GM21390 (cell line): ENCODE data around the gene ECEL1.
"Not testable (repeated sequence)": the region's sequence is repeated elsewhere in the genome, so short reads cannot be mapped to it uniquely, and the experiment has no call there.

ENCODE experiments used
- ATAC-seq: cut with Tn5 transposase; IDR thresholded peaks from one replicate; pipeline ENCODE4 v1.9.1; 2021; ENCODE audit not compliant: unreplicated experiment

The ECEL1 gene, protein sequence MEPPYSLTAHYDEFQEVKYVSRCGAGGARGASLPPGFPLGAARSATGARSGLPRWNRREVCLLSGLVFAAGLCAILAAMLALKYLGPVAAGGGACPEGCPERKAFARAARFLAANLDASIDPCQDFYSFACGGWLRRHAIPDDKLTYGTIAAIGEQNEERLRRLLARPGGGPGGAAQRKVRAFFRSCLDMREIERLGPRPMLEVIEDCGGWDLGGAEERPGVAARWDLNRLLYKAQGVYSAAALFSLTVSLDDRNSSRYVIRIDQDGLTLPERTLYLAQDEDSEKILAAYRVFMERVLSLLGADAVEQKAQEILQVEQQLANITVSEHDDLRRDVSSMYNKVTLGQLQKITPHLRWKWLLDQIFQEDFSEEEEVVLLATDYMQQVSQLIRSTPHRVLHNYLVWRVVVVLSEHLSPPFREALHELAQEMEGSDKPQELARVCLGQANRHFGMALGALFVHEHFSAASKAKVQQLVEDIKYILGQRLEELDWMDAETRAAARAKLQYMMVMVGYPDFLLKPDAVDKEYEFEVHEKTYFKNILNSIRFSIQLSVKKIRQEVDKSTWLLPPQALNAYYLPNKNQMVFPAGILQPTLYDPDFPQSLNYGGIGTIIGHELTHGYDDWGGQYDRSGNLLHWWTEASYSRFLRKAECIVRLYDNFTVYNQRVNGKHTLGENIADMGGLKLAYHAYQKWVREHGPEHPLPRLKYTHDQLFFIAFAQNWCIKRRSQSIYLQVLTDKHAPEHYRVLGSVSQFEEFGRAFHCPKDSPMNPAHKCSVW

DNA sequence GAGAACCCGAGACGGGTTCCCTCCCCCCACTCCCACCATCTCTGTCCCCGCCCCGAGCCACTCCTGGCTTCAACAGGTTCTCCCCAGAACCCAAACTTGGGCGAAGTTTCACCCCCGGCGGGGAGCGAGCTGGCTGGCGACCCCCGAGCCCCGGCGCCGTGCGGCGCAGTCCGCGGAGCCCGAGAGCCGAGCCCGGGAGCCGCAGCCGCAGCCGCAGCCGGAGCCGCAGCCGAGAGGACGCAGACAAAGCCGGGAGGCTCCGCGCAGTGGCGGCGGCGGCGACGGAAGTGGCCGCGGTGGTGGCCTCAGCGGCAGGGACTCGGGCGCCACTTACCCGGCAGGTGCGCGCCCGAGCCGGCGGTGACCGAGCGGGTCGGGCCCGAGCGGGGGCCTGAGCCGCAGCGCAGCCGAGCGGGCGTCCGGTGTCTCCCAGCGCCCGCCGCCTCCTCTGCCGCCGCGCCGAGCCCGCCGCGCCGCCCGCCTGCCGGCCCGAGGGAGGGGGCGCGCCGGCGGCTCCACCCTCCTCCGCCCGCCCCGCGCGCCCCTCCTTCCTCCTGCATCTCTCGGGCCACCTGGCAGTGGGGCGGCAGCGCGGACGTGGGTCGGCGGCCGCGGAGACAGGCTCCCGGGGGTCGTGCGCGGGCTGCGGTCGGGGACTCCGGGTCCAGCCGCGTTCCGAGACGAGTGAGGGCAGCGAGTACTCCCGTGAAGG is at the start of gene ECEL1:
ECEL1 (minus strand) TSS at position 450 of the 712 bp plus-strand sequence. CDS start 1,181 bp downstream, outside the sequence.
- no peak for ATAC-seq

DNA sequence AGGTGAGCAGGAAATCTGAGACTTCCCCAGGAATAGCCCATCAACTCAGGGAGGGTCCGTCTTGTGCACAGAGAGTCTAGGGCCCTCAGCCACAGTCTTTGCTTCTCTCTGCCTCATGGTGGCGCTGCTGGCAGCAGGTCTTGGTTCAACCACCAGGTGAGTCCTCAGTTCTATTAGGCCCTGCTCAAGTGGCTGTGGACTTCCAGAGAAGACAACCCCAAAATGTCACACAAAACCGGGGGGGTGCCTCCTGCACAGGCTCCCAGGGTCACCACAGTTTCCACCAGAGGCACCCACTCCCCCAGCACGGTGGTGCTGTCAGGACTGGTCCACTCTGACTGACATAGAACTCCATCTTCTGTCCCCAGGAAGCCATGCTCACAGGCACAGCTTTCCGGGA is 49.4 kb upstream of the ECEL1 start:
- no peak for ATAC-seq

DNA sequence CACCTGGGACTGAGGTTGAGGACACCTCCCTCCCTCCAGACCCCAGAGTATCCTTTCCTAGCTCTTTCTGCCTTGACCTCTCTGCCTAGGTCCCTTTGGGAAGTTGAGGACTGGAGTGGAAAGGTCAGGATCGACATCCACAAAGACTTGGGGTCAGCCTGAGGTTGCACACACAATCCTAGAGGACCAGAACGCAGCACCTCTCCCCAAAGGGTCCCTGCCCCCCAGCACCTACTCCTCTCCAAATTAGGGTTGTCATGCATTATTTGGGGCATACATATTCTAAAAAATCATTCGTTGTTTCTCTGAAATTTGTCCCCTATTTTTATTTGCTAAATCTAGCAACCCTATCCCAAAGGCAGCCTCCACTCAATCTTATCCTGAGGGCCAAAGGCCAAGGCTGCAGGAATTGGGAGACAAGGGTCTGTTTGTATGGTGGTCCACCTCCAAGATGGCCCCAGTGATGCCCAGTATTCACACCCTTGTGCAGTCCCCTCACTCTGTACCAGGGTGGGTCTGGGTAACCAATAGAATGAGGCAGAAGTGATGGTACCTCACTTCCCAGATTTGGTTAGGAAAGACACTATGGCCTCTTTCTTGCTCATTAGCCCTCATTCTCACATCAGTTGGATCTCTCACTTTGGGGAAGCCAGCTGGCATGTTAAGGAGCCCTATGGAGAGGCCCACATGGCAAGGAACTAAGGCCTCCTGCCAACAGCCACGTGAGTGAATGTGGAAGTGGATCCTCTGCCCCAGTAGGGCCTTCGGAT is 48.3 kb upstream of the ECEL1 start:
- ATAC-seq = no peak

DNA sequence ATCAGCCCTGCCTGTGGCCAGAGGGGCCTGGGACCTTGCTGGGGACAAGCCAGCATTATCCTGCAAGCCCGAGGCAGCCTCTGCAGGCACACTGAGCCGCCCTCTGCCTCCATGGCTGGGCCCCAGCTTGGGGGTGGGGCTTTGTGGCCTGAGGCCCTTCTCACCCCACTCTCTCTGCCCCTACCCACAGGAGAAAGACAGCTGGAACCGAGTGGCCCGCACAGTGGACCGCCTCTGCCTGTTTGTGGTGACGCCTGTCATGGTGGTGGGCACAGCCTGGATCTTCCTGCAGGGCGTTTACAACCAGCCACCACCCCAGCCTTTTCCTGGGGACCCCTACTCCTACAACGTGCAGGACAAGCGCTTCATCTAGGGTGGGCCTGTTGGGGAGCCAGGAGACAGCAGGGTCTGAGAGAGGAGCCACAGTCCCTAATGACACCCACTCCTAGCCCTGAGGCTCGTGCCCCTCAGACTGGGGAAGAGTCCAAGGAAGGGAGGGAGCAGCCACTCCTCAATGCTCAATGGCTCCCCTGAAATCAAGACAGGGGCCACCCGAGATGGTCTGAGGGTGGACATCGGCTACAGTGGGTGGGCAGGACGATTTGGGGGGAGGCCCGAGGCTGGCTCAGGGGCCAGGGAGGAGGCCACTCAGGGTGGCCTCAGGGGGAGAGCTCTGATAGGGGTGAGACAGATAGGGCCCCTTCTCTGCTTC is 47.5 kb upstream of the ECEL1 start:
- no peak for ATAC-seq

DNA sequence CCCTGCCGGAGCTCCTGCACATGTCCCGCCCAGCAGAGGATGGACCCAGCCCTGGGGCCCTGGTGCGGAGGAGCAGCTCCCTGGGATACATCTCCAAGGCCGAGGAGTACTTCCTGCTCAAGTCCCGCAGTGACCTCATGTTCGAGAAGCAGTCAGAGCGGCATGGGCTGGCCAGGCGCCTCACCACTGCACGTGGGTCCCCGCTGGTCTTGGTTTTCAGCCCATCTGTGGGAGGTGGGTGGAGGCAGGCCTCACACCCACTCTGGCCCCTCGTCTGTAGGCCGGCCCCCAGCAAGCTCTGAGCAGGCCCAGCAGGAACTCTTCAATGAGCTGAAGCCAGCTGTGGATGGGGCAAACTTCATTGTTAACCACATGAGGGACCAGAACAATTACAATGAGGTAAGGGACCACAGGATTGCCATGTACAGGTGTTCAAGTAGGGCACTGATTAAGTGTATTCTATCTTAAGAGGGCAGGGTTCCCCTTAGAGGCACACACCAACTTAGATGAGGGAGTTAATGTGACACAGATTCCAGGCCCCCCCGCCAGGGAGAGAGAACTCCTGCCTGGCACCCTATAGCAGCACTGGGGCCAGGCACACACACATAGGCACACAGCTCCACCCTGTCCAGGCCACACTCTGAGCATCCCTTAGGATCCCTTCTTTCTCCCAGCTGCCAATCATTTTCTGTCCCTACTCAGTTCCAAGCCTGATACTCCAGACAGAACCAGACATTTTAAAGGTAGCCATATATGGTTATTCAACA is 46.5 kb upstream of the ECEL1 start:
- no peak for ATAC-seq

DNA sequence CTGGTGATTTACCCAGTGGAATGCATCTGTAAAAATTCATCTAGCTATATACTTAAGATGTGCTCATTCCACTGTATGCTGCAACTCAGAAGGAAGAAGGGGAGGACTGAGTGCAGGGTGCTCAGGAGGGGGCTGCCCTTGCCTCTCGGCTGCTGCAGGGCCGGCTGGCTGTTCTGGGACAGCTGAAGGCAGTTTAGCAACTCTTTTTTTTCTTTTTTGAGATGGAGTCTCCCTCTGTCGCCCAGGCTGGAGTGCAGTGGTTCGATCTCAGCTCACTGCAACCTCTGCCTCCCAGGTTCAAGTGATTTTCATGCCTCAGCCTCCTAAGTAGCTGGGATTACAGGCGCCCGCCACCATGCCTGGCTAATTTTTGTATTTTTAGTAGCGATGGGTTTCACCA is 45.2 kb upstream of the ECEL1 start:
- not testable (repeated sequence) for ATAC-seq

DNA sequence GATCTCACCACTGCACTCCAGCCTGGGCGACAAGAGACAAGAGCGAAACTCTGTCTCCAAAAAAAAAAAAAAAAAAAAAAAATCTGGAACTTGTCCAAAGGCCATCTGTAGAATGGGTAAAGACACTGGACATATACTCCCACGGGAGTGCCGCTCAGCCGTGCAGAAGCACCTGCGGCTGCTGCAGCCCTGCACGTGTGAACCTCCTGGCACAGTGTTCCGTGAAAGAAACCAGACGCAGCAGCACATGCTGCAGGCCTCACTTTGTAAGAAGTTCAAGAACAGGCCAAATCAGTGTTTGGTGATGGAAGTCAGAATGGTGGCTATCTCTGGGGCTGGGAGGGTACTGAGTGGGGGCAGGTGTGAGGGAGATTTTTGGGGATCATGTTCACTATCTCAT is 44.8 kb upstream of the ECEL1 start:
- no peak for ATAC-seq

DNA sequence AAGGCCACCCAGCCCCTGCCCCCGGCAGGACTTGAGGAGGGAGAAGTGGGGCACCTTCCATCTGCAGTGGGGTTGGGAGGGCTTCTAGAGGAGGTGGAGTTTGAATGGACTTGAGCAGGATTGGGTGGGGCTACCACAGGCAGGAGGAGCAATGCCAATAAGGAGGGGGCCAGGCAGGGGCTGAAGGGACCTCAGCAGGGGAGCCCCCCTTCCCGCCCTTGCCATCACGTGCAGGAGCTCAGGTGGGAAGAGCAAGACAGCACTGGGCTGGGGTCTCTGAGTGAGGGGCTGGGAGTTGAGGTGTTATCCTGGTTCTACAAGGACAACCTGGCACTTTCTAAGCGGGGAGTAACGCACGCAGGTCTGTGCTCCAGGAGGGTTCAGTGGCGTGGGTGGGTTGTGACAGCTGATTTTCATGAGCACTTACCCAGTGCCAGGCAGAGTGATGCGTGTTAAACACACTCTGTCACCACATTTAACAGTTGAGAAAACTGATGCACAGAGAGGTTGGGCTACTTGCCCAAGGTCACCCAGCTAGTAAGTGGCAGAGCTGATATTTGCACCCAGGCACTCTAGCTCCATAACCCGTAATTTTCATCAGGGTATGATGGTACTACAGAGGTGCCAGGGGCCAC is 43.1 kb upstream of the ECEL1 start:
- no peak for ATAC-seq

DNA sequence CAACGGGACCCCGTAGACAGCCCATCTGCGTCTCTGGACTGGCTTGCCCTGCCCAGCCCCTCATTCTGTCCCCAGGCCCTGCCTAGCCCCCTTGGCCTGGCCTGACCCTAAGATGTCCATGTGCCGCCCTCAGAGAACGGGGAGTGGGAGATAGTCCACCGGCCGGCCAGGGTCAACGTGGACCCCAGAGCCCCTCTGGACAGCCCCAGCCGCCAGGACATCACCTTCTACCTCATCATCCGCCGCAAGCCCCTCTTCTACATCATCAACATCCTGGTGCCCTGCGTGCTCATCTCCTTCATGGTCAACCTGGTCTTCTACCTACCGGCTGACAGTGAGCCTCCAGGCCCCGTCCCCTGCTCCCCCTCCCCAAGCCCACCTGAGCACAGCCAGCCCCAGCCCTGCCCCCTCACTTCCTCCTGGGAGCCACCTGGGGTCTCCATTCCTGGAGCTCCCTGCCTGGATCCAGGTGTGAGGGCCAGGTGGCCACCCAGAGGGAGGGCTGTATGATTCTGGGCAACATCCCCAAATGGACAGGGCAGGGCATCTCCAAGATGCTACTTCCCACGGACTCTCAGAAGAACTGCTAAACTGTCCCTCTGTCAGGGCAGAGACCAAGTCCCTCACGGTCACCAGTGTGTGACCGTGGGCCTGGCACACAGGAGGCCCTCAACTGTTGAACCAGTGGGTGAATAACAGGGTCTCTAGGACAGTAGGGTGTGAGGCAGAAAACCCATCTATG is 42.3 kb upstream of the ECEL1 start:
- ATAC-seq = no peak

DNA sequence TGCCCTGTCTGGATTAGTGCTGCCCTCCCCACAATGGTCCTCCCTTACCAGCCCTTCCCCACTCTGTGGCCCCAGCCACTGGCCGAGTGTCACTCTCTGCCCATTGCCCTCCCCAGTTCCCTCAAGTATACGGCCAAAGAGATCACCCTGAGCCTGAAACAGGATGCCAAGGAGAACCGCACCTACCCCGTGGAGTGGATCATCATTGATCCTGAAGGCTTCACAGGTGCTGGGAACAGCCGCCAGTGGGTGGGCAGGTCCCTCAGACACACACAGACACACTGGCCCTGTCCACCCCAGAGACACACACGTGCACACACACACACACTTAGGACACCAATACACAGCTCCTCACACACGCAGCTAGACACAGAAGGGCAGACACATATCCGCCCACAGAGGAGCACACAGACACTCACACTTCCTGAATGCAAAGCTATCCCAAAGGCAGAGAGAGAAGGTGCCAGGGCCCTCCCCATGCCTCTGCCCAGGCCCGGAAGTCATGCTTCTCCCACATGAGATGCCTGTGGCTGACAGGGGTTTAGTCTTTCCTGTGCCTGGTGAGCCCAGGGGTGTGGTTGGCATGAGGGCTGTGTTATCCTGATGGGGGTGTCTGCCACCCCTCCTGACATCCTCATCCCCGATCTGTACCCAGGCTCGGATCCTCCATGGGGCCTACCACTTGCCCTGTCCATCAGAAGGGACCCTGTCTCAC is 41.3 kb upstream of the ECEL1 start:
- no peak for ATAC-seq

DNA sequence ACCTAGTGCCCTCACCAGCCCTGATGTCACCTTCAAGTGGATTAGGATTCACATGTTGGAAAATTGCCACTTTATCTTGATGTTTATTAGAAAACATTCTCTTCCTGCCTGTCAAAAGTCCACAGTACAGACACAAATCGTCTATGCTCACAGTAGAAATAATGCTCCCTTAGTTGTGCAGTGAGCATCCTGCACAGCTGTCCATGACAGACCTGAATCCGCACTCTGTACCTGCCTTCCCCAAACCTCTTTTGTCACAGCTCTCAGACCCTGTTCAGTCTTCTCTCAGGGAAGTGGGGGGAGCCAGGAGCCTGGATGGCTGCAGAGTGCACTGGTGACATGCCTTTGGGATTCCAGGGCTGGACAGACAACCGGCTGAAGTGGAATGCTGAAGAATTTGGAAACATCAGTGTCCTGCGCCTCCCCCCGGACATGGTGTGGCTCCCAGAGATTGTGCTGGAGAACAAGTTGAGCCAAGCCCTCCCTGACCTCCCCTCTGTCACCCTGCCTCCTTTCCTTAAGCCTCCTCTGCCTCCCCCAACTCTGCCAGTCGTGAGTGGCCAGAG is 40.4 kb upstream of the ECEL1 start:
- ATAC-seq = no peak

DNA sequence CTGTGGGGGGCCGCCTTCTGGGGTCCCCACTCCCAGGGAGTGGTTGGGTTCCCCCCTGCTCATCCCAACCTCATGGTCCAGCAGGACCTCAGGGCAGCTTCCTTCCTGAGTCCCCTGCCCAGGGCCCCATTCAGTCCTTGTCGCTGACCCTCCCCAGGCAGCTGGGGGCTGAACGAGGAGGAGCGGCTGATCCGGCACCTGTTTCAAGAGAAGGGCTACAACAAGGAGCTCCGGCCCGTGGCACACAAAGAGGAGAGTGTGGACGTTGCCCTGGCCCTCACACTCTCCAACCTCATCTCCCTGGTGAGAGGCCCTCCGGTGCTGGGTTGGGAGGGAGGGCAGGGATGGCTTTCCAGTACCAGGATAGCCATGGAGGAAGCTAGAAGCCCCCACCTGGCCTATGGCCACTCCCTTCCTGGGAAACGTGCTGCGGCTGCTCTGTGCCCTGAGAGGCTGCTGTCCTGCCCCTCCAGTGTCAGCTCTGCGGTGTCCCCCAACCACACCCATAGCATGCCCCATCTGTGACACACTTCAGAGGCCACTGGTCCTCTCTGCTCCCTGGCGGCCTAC is 38.8 kb upstream of the ECEL1 start:
- no peak for ATAC-seq

DNA sequence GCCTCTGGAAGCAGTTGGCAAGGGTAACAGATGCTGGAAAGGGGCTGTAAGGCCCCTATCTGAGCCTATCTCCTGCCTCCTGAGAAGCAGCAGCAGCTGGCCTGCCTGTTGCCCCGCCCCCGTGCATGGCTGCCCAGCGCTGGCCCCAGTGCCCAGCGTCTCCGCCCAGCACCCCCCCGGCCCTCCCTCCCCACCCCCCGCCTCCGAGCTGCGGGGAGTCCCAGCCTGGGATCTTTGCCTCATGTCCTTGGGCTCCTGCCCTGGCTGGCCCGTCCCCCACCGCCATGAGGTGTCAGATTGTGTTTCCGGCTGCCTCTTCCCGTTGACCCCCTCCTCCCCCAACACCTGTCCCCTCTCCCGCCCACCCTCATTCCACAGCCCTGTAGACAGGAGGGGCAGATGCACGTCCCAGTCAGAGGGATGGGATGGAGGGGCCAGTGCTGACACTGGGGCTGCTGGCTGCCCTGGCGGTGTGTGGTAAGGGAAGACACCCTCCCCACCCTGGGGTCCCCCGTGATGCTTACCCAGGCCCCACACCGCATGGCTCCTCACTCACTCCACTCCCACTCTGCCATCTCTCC is 38.2 kb upstream of the ECEL1 start, which contains the start of gene CHRND:
CHRND (plus strand) TSS at position 370 of the 581 bp plus-strand sequence; CDS start at position 426, 56 bp downstream.
- ATAC-seq = no peak

DNA sequence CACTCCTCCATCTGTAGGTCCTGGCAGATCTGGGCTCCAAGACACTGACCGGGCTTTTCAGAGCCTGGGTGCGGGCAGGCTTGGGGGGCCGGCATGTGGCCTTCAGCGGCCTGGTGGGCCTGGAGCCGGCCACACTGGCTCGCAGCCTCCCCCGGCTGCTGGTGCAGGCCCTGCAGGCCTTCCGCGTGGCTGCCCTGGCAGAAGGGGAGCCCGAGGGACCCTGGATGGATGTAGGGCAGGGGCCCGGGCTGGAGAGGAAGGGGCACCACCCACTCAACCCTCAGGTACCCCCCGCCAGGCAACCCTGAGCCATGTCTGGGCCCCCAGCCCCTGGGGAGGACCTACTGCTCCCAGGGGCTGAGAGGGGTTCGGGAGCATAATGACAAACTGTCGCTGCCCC is 37.6 kb upstream of the ECEL1 start:
- no peak for ATAC-seq

DNA sequence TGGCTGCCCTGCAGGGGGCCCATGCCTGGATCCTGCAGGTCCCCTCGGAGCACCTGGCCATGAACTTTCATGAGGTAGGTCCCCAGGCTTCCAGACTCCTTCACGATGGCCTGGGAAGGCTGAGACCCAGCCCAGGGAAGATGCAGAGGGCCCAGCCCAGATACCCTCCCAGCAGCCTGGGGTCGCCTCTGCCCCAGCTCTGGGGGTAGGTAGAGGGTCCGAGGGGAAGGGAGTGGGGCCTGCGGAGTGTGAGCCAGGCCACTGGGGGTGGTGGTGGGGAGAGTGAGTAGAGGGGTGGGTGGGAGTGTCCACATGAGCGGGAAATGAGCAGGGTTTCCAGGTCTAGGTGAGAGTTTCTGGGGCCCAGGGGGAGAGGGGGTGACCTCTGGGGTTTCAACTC is 37.1 kb upstream of the ECEL1 start:
- no peak for ATAC-seq
